ENCODE results near the gene ACBD5.

DNA sequence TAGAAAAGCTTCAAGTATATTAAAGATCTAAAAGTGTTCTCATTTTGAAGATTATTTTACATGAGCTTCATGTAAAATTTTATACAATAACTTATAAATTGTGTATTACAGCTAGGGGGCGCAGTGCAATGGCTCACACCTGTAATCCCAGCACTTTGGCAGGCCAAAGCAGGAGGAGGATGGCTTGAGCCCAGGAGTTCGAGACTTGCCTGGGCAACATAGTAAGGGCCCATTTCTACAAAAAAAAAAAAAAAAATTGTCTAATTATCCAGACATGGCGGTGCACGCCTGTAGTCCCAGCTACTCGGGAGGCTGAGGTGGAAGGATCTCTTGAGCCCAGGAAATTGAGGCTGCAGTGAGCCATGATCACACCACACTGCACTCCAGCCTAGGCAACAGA, 16.6 kb downstream of the ACBD5 start:
- TF ChIP-seq CTCF (IDR thresholded peaks at IDR 0.05): no peak
- no peak for TF ChIP-seq POLR2A (IDR thresholded peaks at IDR 0.05)

All from ovary (tissue), 3 donors.